ENCODE results near the gene TENM4. TPM values are rescaled to one million over a fixed set of nuclear protein-coding genes. Genes with fewer than 3 reads are reported as not detected.

TENM4 gene
- total RNA-seq, 2 experiments from 2014 or later, result not detected

GRCh38 chr11:79018371-79018849, 422.4 kb downstream of the TENM4 start:
- DNase-seq (no peak), ATAC-seq (peak; percentile 27)
- TF ChIP-seq, protein P1, sequence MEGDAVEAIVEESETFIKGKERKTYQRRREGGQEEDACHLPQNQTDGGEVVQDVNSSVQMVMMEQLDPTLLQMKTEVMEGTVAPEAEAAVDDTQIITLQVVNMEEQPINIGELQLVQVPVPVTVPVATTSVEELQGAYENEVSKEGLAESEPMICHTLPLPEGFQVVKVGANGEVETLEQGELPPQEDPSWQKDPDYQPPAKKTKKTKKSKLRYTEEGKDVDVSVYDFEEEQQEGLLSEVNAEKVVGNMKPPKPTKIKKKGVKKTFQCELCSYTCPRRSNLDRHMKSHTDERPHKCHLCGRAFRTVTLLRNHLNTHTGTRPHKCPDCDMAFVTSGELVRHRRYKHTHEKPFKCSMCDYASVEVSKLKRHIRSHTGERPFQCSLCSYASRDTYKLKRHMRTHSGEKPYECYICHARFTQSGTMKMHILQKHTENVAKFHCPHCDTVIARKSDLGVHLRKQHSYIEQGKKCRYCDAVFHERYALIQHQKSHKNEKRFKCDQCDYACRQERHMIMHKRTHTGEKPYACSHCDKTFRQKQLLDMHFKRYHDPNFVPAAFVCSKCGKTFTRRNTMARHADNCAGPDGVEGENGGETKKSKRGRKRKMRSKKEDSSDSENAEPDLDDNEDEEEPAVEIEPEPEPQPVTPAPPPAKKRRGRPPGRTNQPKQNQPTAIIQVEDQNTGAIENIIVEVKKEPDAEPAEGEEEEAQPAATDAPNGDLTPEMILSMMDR (IDR thresholded peaks at IDR 0.05), result no peak
- Mint-ChIP-seq H3K9me3 (no peaks in the 10 kb centered on the region), H3K4me3 (no peak overlapping the region), H3K27ac (no peak overlapping the region), H3K4me1 (ENCODE audit: low read depth) (peaks cover 3% of the 10 kb centered on the region), H3K27me3 (peaks cover 10% of the 10 kb centered on the region), H3K36me3 (ENCODE audit: low read depth) (no peaks in the 10 kb centered on the region)
- CTCF ChIA-PET, result no interaction called here
- intact Hi-C loops (cut with micrococcal nuclease), result no loop called here
- POLR2A ChIA-PET, result no interaction called here

- Mint-ChIP-seq H3K27ac (no peak overlapping the region), H3K36me3 (ENCODE audit: low read depth) (no peaks in the 10 kb centered on the region), H3K27me3 (peaks cover 10% of the 10 kb centered on the region), H3K9me3 (no peaks in the 10 kb centered on the region), H3K4me1 (ENCODE audit: low read depth) (peaks cover 3% of the 10 kb centered on the region), H3K4me3 (no peak overlapping the region)
- TF ChIP-seq, protein P1 (IDR thresholded peaks at IDR 0.05), result no peak
- intact Hi-C loops (cut with micrococcal nuclease), result no loop called here
- ChIA-PET POLR2A (no interaction called here), CTCF (no interaction called here)
- DNase-seq (no peak), ATAC-seq (no peak)
Observed at GRCh38 chr11:79017811-79018210, 423.0 kb downstream of the TENM4 start.

DNA sequence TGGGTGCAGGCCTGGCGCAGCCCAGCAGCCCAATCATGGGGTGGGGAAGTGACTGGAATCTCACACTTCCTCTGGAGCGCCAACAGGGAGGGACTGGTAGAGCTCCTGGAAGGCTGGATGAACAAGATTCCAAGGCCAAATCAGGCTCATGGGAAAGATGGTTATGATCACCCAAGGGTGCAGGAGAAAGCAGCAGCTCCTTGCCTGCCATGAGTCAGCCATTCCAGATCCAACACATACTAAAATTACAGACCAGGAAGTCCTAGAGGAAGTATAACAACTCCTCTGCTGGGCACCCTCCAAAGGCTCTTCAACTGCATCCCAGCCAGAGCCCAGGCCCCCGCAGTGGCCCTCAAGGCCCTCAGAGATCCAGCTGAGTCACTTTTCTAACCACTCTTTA, 427.3 kb downstream of the TENM4 start:
- TF ChIP-seq, protein P1 (IDR thresholded peaks at IDR 0.05), result no peak
- peaks cover 1% of the 10 kb centered on the region for H3K27me3 Mint-ChIP-seq
- H3K4me1 Mint-ChIP-seq (ENCODE audit: low read depth), result peaks cover 2% of the 10 kb centered on the region
- H3K36me3 Mint-ChIP-seq (ENCODE audit: low read depth), result no peaks in the 10 kb centered on the region
- intact Hi-C loops (cut with micrococcal nuclease), result no loop called here
- H3K9me3 Mint-ChIP-seq, result peaks cover 6% of the 10 kb centered on the region
- CTCF ChIA-PET, result no interaction called here
- no peak overlapping the region for H3K27ac Mint-ChIP-seq
- H3K4me3 Mint-ChIP-seq, result no peak overlapping the region
- DNase-seq (no peak), ATAC-seq (no peak)
- POLR2A ChIA-PET, result no interaction called here

- intact Hi-C loops (cut with micrococcal nuclease), result no loop called here
- TF ChIP-seq, protein P1 (IDR thresholded peaks at IDR 0.05), result no peak
- no peak for ATAC-seq
- no peak overlapping the region for H3K27ac Mint-ChIP-seq
- DNase-seq, result no peak
- peaks cover 1% of the 10 kb centered on the region for H3K27me3 Mint-ChIP-seq
- peaks cover 6% of the 10 kb centered on the region for H3K9me3 Mint-ChIP-seq
- POLR2A ChIA-PET, result no interaction called here
- no peak overlapping the region for H3K4me3 Mint-ChIP-seq
- no peaks in the 10 kb centered on the region for H3K4me1 Mint-ChIP-seq (ENCODE audit: low read depth)
- no peaks in the 10 kb centered on the region for H3K36me3 Mint-ChIP-seq (ENCODE audit: low read depth)
- CTCF ChIA-PET, result no interaction called here
Observed at GRCh38 chr11:79011357-79011756, 429.5 kb downstream of the TENM4 start.

- H3K9me3 Mint-ChIP-seq, result peaks cover 8% of the 10 kb centered on the region
- no peak overlapping the region for H3K4me3 Mint-ChIP-seq
- CTCF ChIA-PET, result no interaction called here
- no peaks in the 10 kb centered on the region for H3K4me1 Mint-ChIP-seq (ENCODE audit: low read depth)
- TF ChIP-seq, protein P1 (IDR thresholded peaks at IDR 0.05), result no peak
- ATAC-seq (no peak), DNase-seq (no peak)
- H3K27me3 Mint-ChIP-seq, result no peaks in the 10 kb centered on the region
- H3K27ac Mint-ChIP-seq, result no peak overlapping the region
- POLR2A ChIA-PET, result no interaction called here
- H3K36me3 Mint-ChIP-seq (ENCODE audit: low read depth), result no peaks in the 10 kb centered on the region
- intact Hi-C loops (cut with micrococcal nuclease), result no loop called here
Observed at GRCh38 chr11:79007771-79008402, 432.9 kb downstream of the TENM4 start.

All from activated CD8-positive, alpha-beta T cell treated with anti-CD3 and anti-CD28 coated beads for 36 hours (primary cell).